Measurements from ENCODE around the gene WSCD2.

Gene WSCD2

GRCh38 chr12:108299516-108299915, 170.4 kb downstream of the WSCD2 start:
- no peaks in the 10 kb centered on the region for H3K27me3 ChIP-seq (replicated peaks; ENCODE audit: control insufficient read depth, insufficient read depth, low read length, poor library complexity, severe bottlenecking)
- no peak for DNase-seq
- H3K27ac ChIP-seq (ENCODE audit: insufficient read depth, low read length, poor library complexity, severe bottlenecking), result no peak overlapping the region
- H3K4me3 ChIP-seq (ENCODE audit: insufficient read depth, low read depth, low read length, poor library complexity, severe bottlenecking), result no peak overlapping the region
- H3K36me3 ChIP-seq (ENCODE audit: control insufficient read depth, insufficient read depth, low read length), result no peaks in the 10 kb centered on the region
- no peaks in the 10 kb centered on the region for H3K4me1 ChIP-seq (ENCODE audit: control insufficient read depth, insufficient read depth, low read length, poor library complexity, severe bottlenecking)
- H3K9me3 ChIP-seq (ENCODE audit: control insufficient read depth, low read length), result no peaks in the 10 kb centered on the region

Measured in effector memory CD4-positive, alpha-beta T cell (primary cell).